Hypothalamus (tissue), 51 donors: Measurements from ENCODE around the gene ADGRD2.

Experiments used
- DNase-seq, 51 donors: peaks; one replicate each; lab custom pipeline; 2025; lab: John Stamatoyannopoulos, UW

ADGRD2 gene

DNA sequence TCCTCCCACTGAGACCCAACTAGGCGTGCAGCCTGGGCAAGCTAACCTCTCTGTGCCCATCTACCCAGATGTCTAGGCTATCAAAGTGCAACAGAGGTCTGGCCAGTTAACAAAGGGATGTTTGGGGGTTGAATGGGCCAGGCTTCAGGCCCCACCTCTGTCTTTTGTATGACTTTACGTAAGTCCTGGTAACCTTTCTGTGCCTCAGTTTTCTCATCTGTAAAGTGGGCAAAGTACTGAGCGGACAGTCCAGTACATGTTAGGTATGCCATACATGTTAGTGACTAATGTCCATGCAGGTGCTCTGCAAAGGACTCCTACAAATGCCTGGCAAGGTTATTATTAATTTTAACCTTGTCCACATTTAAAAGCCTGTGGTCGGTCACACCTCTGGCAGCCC is 43.0 kb downstream of the ADGRD2 start:
- no peak for DNase-seq

DNA sequence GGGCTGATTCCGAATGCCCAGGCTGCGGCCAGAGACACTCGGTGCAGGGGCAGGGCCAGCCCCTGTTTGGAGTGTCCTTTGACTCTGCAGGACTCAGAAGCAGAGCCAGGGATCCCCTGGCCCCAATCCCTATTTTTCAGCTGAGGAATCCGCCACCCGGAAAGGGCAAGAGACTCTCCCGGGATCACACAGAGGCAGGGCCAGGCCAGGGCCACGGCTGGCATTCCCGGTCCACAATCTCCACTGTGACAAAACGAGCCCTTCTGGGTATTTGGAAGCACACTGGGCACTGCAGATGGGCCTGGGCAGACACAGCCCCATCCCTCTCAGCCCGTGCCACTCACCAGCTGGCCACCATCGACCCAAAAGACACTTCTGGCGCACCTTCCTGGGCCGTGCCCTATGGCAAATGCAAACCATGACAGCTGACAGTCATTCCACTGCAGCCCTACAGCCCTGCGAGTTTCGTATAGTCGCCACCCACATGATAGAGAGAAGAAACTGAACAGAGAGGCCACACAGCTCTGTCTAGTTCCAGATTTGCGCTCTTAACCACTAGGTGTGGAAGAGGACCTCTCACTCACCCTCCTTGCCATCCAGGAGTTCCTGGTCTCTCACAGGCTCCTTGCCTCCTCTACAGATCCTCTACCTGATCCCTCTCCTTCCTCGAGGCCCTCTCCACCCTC is 43.7 kb downstream of the ADGRD2 start:
- DNase-seq, result no peak

DNA sequence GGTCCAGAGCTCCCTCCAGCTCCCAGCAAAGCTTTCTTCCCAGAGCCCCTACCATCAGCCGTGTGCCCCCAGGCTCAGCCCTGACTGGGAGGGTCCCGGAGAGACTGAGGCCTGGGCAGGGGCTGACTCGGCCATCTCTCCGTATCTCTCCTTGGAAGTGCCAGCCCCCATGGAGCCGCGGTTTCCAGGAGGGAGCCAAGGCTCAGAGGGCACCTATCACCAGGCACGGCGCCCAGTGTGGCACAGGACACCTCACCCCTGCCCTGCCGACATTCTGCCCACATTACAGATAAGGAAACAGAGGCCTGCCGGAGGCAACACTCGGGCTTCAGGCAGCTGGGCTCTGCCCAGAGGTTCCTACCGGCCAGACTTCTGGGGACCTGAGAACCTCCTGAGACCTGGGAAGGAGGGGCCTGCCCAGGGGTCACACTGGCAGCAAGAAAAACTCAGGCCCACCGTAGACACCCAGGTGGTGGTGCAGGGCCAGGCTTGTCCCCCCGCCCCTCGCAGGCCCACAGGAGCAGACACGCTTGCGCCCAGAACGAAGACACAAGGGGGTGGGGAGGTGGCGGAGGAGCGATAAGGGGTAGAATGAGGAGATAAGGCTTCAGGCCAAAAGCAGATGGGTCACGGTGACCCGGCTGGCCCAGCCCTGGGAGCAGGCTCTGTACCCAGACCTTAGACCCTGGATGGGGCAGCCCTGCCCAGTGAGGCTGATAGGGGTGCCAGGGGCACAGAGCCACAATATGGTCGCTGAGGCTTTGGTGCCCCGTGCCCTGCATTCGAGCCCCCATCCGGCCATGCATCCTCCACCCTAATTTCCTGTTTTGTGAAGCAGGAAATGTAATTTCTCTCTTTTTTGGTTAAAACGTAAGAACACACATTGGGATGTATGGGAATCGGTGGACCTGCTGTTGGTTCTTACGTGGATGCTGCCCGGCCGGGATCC is 45.1 kb downstream of the ADGRD2 start:
- DNase-seq, result no peak

DNA sequence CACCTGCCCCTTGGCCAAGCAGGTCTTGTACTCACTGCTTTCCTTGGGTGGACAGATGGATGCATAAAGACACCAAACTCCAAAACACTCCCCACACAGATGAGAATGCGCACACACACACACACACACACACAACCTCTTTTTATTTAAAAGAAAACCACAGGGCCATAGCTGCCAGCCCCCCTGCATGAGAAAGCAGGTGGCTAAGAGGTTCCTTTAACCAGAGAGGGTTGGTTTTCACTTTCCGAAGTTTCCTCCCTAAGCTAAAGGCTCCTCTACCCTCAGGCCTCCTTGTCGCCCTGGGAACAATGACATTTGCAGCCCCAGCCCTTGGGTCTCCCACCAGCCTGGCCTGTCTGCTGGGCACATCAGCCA is 45.8 kb downstream of the ADGRD2 start:
- DNase-seq, result no peak

DNA sequence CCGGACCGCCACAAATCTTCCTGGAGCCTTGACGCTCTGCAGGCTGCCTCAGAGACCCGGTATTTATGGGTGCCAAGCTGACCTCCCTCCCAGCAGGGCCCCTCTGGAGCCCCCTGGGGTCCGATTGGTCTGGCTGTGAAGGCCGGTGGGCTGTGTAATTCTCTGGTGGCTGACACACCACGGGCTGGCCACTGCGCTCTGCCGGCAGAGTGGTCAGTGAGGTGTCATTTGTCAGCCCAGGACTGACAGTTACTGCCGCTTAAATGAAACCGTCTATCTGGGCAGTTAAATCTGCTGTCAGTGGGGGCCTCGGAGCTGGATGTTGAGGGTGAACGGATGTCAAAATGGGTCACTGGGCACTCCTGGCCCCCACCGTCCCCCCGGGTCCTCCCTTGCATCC is 46.2 kb downstream of the ADGRD2 start:
- DNase-seq, result no peak

DNA sequence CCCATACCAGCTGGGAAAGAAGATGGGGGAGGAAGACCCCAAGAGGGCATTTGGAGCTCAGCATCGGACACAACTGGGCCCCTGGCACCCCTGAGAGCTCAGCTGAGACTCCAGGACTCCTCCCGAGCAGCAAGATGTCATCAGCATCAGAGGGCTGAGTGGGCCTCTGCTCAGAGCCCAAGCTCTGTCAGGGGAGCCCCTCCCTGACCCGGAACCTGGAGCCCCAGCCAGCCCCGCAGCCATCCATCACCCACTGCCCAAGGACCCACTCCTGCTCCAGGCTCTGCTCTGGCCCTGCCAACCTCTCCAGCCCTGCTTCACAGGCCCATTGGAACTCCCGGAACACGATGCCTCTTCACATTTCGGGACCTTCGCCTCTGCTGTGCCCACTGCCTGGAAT is 47.2 kb downstream of the ADGRD2 start:
- no peak for DNase-seq

- no peak for DNase-seq
Measured at GRCh38 chr9:124498040-124498439, 47.8 kb downstream of the ADGRD2 start.

GRCh38 chr9:124498499-124499146 is 48.4 kb downstream of the ADGRD2 start:
- DNase-seq, result no peak

- DNase-seq, result no peak
Measured at GRCh38 chr9:124499216-124499615, 49.0 kb downstream of the ADGRD2 start.

DNA sequence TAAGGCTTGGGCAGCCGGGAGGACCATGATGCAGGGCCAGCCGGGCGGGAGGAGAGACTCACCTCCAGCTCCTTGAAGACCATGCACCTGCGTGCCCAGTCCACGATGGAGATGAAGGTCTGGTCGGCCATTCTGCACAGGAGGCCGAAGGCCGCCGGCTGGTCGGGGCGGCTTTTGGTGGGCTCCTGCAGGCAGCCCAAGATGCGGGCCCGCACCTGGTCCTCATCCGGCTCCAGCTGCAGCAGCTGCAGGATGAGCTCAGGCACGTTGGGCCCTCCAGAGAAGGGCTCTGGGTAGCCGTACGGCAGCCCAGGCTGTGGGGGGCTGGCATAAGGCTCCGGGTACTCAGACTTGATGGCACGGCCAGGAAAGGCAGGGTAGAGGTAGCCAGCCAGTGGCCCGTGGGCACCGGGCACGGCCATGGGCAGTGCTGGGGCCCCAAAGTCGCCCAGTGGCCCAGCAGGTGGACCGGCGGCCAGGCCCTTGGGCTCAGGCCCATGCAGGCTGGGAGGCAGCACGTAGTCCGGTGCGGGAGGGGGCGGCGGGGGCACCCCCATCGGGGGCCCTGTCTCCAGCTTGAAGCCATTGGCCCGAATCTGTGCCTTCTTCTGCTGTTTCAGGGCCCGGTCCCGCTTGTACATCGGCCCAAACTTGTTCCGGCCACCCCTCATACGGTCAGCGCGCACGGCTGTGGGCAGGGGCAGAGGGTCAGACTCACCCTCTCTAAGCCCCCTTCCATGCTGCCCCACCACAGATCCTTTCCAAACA is 50.0 kb downstream of the ADGRD2 start:
- DNase-seq, result no peak

DNA sequence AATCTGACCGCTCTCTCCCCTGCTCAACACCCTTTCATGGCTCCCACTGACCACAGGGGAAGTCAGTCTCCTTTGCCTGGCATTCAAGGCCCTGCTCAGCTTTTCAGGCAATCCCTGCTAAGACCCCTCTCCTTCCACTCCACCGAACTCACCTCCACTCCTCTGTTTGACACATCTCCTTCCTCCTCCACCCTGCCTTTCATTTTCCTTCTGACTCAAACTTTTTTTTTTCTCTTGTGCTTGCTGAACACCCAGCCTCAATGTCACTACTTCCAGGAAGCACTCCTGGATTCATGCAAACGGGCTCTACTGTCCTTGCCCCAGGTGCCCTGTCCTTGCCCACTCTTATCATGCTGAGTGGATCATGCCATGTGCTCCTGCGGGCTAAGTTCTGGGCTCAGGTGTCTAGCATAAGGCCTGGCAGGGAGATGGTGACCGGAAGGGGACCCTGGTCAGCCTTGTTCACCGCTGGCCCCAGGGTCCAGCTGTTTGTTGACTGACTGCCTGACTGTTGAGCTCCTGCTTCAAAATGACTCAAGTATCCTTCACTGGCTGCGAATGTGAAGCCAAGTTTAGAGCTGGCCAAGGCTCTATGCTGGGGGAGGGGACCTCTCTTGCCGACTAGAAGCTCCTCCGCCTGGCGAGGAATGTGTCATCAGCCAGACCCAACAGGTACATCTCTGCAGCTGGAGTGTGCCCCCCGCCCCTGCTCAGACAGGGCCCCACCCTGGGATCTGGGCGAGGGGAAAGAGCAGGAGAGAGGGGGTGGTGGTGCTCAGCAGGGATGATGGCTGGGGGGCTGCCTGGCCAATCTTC is 50.8 kb downstream of the ADGRD2 start:
- DNase-seq, result no peak

- no peak for DNase-seq
Measured at GRCh38 chr9:124501771-124502320, 51.6 kb downstream of the ADGRD2 start.

DNA sequence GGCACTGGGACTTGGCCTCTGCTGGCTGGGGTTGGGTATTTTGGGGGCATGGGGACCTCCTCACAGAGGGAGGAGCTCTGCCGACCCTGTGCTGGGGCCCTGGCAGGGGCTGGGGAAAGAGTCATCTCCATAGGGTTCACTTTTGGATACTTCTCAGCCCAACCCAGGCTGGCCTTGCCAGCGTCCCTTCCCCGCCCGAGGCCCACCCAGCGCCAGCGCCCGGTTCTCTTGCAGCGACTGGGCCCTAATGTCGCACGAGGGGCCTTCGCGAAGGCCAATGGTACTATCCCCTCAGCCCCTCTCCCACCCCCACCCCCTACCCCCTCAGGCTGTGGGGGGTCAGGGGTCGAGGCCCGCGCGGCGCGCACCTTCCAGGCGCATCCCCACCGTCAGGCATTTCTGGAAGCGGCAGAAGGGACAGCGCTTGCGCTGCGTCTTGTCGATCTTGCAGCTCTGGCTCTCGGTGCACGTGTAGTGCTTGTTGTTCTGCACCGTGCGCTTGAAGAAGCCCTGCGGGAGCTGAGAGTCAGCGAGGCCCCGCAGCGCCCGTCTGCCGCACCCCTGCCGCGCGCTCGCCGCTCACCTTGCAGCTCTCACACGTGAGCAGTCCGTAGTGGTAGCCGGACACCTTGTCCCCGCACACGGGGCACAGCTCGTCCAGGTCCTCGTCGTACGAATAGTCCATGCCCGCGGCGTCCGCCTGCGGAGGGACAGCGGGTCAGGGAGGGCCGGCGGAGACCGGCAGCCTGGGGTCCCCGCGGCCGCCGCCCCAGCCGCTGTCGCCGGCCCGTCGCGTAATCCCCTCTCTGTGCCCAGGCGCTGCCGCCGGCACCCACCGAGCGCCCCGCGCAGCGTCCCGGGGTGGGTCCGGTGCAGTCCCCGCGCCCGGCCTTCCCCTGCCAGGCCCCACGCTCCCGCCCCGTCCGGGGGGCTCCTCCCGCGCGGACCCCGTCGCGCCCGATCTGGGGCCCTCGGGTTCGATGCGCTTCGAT is 52.8 kb downstream of the ADGRD2 start:
- DNase-seq, result no peak

DNA sequence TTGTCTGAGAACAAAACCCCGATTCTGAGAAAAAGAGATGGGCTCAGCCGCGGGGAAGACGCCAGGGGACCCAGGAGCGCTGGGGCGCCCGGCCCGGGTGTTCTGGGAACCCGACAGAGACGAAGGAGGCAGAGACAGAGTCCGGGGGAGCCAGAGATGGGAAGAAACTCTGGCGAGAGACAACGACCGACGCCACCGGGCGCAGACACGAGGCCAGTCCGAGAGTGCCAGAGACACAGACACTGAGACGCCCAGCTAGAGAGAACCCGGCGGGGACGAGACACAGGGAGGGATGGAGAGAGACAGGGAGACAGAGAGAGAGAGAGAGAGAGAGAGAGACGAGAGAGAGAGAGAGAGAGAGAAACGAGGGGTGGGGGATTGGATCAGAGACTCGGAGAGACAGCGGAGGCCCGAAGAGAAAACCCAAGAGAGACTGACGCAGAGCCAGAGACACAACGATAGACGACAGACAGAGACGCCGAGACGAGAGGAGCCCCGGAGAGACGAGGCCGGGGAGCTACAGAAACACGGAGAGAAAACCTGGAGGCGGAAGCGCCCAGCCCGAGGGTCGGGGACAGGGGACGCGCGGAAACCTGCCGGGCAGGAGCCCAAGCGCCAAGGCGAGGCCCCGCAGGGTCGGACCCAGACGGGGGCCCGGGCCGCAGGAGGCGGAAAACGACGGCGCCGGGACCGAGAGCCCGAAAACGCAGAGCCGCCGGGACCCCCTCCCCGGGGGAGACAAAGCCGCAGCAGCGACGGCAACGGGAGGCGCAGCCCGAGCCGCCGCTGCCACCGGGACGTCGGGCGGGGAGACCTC is 53.7 kb downstream of the ADGRD2 start:
- no peak for DNase-seq

GRCh38 chr9:124504530-124505005 is 54.3 kb downstream of the ADGRD2 start:
- DNase-seq, result no peak

GRCh38 chr9:124505006-124505900 is 55.0 kb downstream of the ADGRD2 start:
- no peak for DNase-seq
